HG02852 (cell line): Measurements from ENCODE around the gene COL25A1.

Source experiments
- ATAC-seq: cut with Tn5 transposase; IDR thresholded peaks from one replicate; pipeline ENCODE4 v1.9.1; 2021; ENCODE audit warnings: mild to moderate bottlenecking, moderate library complexity; ENCODE audit not compliant: unreplicated experiment

The COL25A1 gene

GRCh38 chr4:109302361-109303139 is at the start of gene COL25A1:
Gene COL25A1 (minus strand): TSS chr4:109302658.
- ATAC-seq = peak; percentile 41

GRCh38 chr4:109350121-109350520 is 47.7 kb upstream of the COL25A1 start:
- no peak for ATAC-seq

- no peak for ATAC-seq
These were observed 32.0 kb upstream of the COL25A1 start for GRCh38 chr4:109334129-109335105.

- ATAC-seq = no peak
These were observed 30.5 kb upstream of the COL25A1 start for GRCh38 chr4:109332926-109333464.

GRCh38 chr4:109327641-109328040 is 25.2 kb upstream of the COL25A1 start:
- ATAC-seq = no peak

- no peak for ATAC-seq
These were observed 23.2 kb upstream of the COL25A1 start for GRCh38 chr4:109325698-109326097.

GRCh38 chr4:109323348-109323747 is 20.9 kb upstream of the COL25A1 start:
- no peak for ATAC-seq

GRCh38 chr4:109321232-109321631 is 18.8 kb upstream of the COL25A1 start:
- peak; percentile 54 for ATAC-seq

GRCh38 chr4:109319684-109320083 is 17.2 kb upstream of the COL25A1 start:
- no peak for ATAC-seq

- ATAC-seq = no peak
These were observed 16.7 kb upstream of the COL25A1 start for GRCh38 chr4:109319156-109319555.

- no peak for ATAC-seq
These were observed 13.4 kb upstream of the COL25A1 start for GRCh38 chr4:109315818-109316217.

- ATAC-seq = no peak
These were observed 12.9 kb upstream of the COL25A1 start for GRCh38 chr4:109315341-109315740.

- ATAC-seq = no peak
These were observed 11.0 kb upstream of the COL25A1 start for GRCh38 chr4:109313168-109314133.

- ATAC-seq = peak; percentile 12
These were observed 660 bp upstream of the COL25A1 start for GRCh38 chr4:109303140-109303496.

- peak; percentile 29 for ATAC-seq
These were observed 652 bp downstream of the COL25A1 start for GRCh38 chr4:109301651-109302360.

GRCh38 chr4:109298279-109299010 is 4.0 kb downstream of the COL25A1 start:
- ATAC-seq = no peak

GRCh38 chr4:109296527-109296926 is 5.9 kb downstream of the COL25A1 start:
- ATAC-seq = no peak

- no peak for ATAC-seq
These were observed 7.4 kb downstream of the COL25A1 start for GRCh38 chr4:109295081-109295480.

GRCh38 chr4:109294468-109295020 is 7.9 kb downstream of the COL25A1 start:
- ATAC-seq = no peak
